Measurements from ENCODE around the gene PDE7B.

Gene PDE7B

DNA sequence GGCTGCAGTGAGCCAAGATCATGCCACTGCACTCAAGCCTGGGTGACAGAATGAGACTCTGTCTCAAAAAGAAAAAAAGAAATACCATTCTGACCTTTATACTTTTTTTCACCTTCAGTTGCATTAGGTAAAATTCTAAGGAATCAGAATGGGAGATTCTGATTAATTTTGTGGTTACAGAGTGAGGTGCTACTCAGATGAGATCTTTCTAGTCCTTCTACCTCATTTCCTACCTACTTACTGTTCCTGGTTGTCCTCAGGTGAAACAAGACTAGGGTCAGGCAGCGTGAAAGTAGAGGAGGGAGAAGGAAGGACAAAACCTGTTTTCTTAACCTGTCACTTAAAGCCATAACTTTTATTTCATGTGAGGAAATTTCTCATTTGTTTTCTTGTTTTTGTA is 334.9 kb downstream of the PDE7B start:
- no peak overlapping the region for H3K27ac ChIP-seq
- in situ Hi-C loops (cut with HindIII; ENCODE audit: low pct_ligation_motif_present, low sequenced_read_pairs), result no loop called here
- H3K4me3 ChIP-seq (ENCODE audit: low read depth, low read length), result no peak overlapping the region
- H3K27me3 ChIP-seq (replicated peaks), result no peaks in the 10 kb centered on the region
- DNase-seq, result no peak
- H3K36me3 ChIP-seq (replicated peaks), result peaks cover 5% of the 10 kb centered on the region
- TF ChIP-seq, protein P1, sequence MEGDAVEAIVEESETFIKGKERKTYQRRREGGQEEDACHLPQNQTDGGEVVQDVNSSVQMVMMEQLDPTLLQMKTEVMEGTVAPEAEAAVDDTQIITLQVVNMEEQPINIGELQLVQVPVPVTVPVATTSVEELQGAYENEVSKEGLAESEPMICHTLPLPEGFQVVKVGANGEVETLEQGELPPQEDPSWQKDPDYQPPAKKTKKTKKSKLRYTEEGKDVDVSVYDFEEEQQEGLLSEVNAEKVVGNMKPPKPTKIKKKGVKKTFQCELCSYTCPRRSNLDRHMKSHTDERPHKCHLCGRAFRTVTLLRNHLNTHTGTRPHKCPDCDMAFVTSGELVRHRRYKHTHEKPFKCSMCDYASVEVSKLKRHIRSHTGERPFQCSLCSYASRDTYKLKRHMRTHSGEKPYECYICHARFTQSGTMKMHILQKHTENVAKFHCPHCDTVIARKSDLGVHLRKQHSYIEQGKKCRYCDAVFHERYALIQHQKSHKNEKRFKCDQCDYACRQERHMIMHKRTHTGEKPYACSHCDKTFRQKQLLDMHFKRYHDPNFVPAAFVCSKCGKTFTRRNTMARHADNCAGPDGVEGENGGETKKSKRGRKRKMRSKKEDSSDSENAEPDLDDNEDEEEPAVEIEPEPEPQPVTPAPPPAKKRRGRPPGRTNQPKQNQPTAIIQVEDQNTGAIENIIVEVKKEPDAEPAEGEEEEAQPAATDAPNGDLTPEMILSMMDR (IDR thresholded peaks at IDR 0.05; ENCODE audit: low read depth, low read length, missing control alignments), result no peak

DNA sequence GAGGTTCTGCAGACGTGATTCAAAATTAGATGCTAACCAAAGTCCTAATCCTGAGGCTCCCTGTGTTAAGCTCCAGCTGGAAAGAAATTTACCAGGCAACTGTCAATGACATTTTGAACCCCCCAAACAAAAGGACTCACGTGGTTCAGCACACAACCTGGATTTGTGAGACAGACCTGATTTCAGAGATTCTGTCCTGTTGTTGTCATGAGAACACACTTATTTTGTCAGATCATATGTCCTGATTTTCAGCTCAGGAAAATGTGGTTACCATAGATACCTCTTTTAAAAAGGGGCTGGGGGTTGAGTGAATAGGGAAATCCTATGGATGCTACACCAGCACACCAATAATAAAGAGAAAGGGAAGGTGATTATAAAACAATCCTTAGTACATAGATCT is 337.0 kb downstream of the PDE7B start:
- no peaks in the 10 kb centered on the region for H3K27me3 ChIP-seq (replicated peaks)
- DNase-seq, result no peak
- TF ChIP-seq, protein P1 (IDR thresholded peaks at IDR 0.05; ENCODE audit: low read depth, low read length, missing control alignments), result no peak
- in situ Hi-C loops (cut with HindIII; ENCODE audit: low pct_ligation_motif_present, low sequenced_read_pairs), result no loop called here
- no peak overlapping the region for H3K4me3 ChIP-seq (ENCODE audit: low read depth, low read length)
- H3K36me3 ChIP-seq (replicated peaks), result peaks cover 14% of the 10 kb centered on the region
- H3K27ac ChIP-seq, result no peak overlapping the region

DNA sequence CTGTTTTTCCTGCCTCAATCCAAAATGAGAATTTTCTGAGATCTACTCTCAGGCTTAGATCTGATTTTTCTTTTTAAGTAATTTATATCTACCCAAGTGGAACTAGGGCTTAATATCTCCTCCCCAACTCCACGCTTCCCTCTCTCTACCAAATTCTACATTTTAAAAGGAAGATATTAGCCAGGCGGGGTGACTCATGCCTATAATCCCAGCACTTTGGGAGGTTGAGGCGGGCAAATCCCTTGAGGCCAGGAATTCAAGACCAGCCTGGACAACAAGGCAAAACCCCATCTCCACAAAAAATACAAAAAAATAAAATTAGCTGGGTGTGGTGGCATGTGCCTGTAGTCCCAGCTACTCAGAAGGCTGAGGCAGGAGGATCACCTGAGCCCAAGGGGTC is 337.6 kb downstream of the PDE7B start:
- Histone ChIP-seq H3K4me3 (ENCODE audit: low read depth, low read length) (no peak overlapping the region), H3K27ac (no peak overlapping the region), H3K36me3 (replicated peaks) (peaks cover 14% of the 10 kb centered on the region), H3K27me3 (replicated peaks) (no peaks in the 10 kb centered on the region)
- in situ Hi-C loops (cut with HindIII; ENCODE audit: low pct_ligation_motif_present, low sequenced_read_pairs), result no loop called here
- no peak for DNase-seq
- TF ChIP-seq, protein P1 (IDR thresholded peaks at IDR 0.05; ENCODE audit: low read depth, low read length, missing control alignments), result no peak

DNA sequence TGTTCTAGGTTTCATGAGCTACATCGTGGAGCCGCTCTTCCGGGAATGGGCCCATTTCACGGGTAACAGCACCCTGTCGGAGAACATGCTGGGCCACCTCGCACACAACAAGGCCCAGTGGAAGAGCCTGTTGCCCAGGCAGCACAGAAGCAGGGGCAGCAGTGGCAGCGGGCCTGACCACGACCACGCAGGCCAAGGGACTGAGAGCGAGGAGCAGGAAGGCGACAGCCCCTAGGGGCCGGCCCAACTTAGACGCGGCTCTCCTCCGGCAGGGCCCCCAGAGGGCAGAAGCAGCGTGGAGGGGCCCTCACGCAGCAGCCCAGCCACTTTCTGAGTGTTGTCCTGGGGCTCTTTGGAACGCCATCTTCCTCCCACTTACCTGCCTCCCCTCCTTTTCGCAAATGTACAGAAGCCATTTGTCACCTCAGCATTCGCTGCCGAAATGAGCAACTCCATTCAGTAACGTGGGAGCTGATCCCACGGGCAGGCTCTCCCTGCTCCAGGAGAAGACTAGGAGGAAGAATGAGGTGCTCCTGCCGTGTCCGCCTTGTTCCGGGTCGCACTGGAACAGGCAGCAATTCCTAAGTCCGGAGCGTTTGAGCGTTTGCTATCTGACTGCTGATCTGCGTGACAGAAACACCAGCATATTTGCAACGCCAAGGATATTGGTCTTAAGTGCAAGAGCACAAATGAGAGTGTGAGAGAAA is 340.3 kb downstream of the PDE7B start:
- Histone ChIP-seq H3K36me3 (replicated peaks) (peaks cover 14% of the 10 kb centered on the region), H3K4me3 (ENCODE audit: low read depth, low read length) (no peak overlapping the region), H3K27ac (no peak overlapping the region), H3K27me3 (replicated peaks) (no peaks in the 10 kb centered on the region)
- in situ Hi-C loops (cut with HindIII; ENCODE audit: low pct_ligation_motif_present, low sequenced_read_pairs), result no loop called here
- DNase-seq, result no peak
- TF ChIP-seq, protein P1 (IDR thresholded peaks at IDR 0.05; ENCODE audit: low read depth, low read length, missing control alignments), result no peak

DNA sequence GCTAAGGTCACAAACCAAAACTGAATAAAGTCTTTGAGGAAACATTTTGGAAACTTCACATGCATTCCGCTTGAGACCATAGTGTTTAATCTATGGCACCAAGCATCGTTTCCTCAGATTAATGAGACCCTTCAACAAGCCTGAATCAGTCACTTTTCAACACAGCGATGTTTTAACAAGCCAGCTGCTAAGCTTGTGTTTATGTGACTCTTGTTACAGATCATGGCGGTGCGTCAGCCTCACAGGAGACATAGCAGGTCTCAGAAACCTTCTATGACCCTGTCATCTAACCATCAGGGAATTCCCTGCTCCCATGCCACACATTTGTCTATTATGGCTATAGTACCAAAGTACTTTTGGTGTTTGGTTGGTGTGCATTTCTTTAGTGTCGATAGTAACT is 341.4 kb downstream of the PDE7B start:
- H3K36me3 ChIP-seq (replicated peaks), result peaks cover 9% of the 10 kb centered on the region
- TF ChIP-seq, protein P1 (IDR thresholded peaks at IDR 0.05; ENCODE audit: low read depth, low read length, missing control alignments), result no peak
- in situ Hi-C loops (cut with HindIII; ENCODE audit: low pct_ligation_motif_present, low sequenced_read_pairs), result no loop called here
- DNase-seq, result no peak
- H3K27ac ChIP-seq, result no peak overlapping the region
- no peaks in the 10 kb centered on the region for H3K27me3 ChIP-seq (replicated peaks)
- no peak overlapping the region for H3K4me3 ChIP-seq (ENCODE audit: low read depth, low read length)

DNA sequence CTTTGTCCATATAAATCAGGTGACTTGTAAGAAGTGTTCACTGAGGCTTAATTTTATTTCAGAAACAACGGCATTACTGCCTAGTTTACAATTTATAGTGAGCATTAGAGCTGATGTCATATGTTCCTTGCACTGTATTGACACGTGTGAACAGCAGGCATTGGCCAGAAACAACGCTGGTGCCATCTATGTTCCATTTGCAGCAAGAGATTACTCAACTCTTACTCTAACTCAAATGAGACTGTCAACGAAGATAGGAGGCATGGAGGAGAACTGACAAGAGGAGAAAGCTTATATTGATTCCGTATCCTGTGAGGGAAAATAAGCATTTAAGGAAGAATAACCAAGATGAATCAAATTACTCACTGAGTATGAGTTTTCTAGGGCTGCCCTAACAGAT is 350.2 kb downstream of the PDE7B start:
- Histone ChIP-seq H3K27ac (no peak overlapping the region), H3K4me3 (ENCODE audit: low read depth, low read length) (no peak overlapping the region), H3K27me3 (replicated peaks) (no peaks in the 10 kb centered on the region), H3K36me3 (replicated peaks) (no peaks in the 10 kb centered on the region)
- in situ Hi-C loops (cut with HindIII; ENCODE audit: low pct_ligation_motif_present, low sequenced_read_pairs), result no loop called here
- TF ChIP-seq, protein P1 (IDR thresholded peaks at IDR 0.05; ENCODE audit: low read depth, low read length, missing control alignments), result no peak
- DNase-seq, result no peak

All from brain microvascular endothelial cell (primary cell).